ENCODE data around the gene NLRP2B. TPM values are rescaled to one million over a fixed set of nuclear protein-coding genes. Genes with fewer than 3 reads are reported as not detected.
"Not testable (repeated sequence)": the region's sequence is repeated elsewhere in the genome, so short reads cannot be mapped to it uniquely, and the experiment has no call there.

NLRP2B gene
- total RNA-seq (not detected), polyA plus RNA-seq (under 1 TPM in 1 of 3 donors, not detected in 2; 0.03 TPM)
- long read RNA-seq, donor 1, result 0 reads
- long read RNA-seq, donor 2, result 0 reads

GRCh38 chrX:57680160-57680559 lies at the start of gene NLRP2B:
NLRP2B (minus strand) TSS chrX:57680260.
- no peak for TF ChIP-seq CTCF (IDR thresholded peaks at IDR 0.05)

GRCh38 chrX:57725995-57726394 lies 45.9 kb upstream of the NLRP2B start:
- intact Hi-C loops (cut with DNase I); H3K27me3 ChIP-seq (ENCODE audit: insufficient read depth in 3 of 3, low read length in 2 of 3); DNase-seq; H3K36me3 ChIP-seq (ENCODE audit: insufficient read depth in 1 of 2, low read depth in 1 of 2); H3K4me1 ChIP-seq; H3K27ac ChIP-seq; H3K4me3 ChIP-seq; ATAC-seq: not testable (repeated sequence)
- peaks cover 20% of the 10 kb centered on the region for H3K9me3 ChIP-seq
- WGBS, 3 donors, result 84 to 90% (median 86%) methylated on average over 3 of the region's 3 CpGs

More at GRCh38 chrX:57680160-57680559, at the start of gene NLRP2B:
- Histone ChIP-seq H3K27ac (no peak within 1 kb of the TSS), H3K36me3 (ENCODE audit: insufficient read depth in 1 of 2, low read depth in 1 of 2) (no peaks in the 10 kb centered on the region), H3K4me3 (no peak within 1 kb of the TSS), H3K27me3 (ENCODE audit: insufficient read depth in 3 of 3, low read length in 2 of 3) (peaks cover 0 to 2% (median 0%) of the 10 kb centered on the region in 3 donors), H3K9me3 (no peaks in the 10 kb centered on the region), H3K4me1 (no peaks in the 10 kb centered on the region)
- 77 to 80% (median 78%) methylated on average over 6 of the region's 6 CpGs for WGBS, 3 donors
- ATAC-seq (no peak), DNase-seq (no peak)
- intact Hi-C loops (cut with DNase I), result no loop called here

GRCh38 chrX:57681341-57681740 lies 1.3 kb upstream of the NLRP2B start:
- Histone ChIP-seq H3K27me3 (ENCODE audit: insufficient read depth in 3 of 3, low read length in 2 of 3) (peaks cover 0 to 2% (median 0%) of the 10 kb centered on the region in 3 donors), H3K4me1 (no peaks in the 10 kb centered on the region), H3K27ac (no peak overlapping the region), H3K9me3 (no peaks in the 10 kb centered on the region), H3K36me3 (ENCODE audit: insufficient read depth in 1 of 2, low read depth in 1 of 2) (no peaks in the 10 kb centered on the region), H3K4me3 (no peak overlapping the region)
- no peak for TF ChIP-seq CTCF (IDR thresholded peaks at IDR 0.05)
- no peak for DNase-seq
- ATAC-seq, result no peak
- intact Hi-C loops (cut with DNase I), result no loop called here
- 48 to 60% (median 52%) methylated on average over 2 of the region's 2 CpGs for WGBS, 3 donors

GRCh38 chrX:57678686-57679428 lies 1.2 kb downstream of the NLRP2B start:
- DNase-seq (no peak), ATAC-seq (no peak)
- 87 to 97% (median 94%) methylated on average over 32 to 37 of the region's 37 CpGs for WGBS, 3 donors
- intact Hi-C loops (cut with DNase I), result no loop called here
- H3K4me1 ChIP-seq, result no peaks in the 10 kb centered on the region
- H3K4me3 ChIP-seq, result no peak overlapping the region
- TF ChIP-seq CTCF (IDR thresholded peaks at IDR 0.05), result no peak
- H3K27me3 ChIP-seq (ENCODE audit: insufficient read depth in 3 of 3, low read length in 2 of 3), result peaks cover 0 to 2% (median 0%) of the 10 kb centered on the region in 3 donors
- H3K36me3 ChIP-seq (ENCODE audit: insufficient read depth in 1 of 2, low read depth in 1 of 2), result no peaks in the 10 kb centered on the region
- no peak overlapping the region for H3K27ac ChIP-seq
- no peaks in the 10 kb centered on the region for H3K9me3 ChIP-seq

- Histone ChIP-seq H3K36me3 (ENCODE audit: insufficient read depth in 1 of 2, low read depth in 1 of 2) (no peaks in the 10 kb centered on the region), H3K27ac (no peak overlapping the region), H3K27me3 (ENCODE audit: insufficient read depth in 3 of 3, low read length in 2 of 3) (peaks cover 0 to 2% (median 0%) of the 10 kb centered on the region in 3 donors), H3K4me1 (no peaks in the 10 kb centered on the region), H3K4me3 (no peak overlapping the region), H3K9me3 (no peaks in the 10 kb centered on the region)
- intact Hi-C loops (cut with DNase I), result no loop called here
- no peak for ATAC-seq
- WGBS, 3 donors, result 71 to 77% (median 73%) methylated on average over 8 of the region's 8 CpGs
- no peak for DNase-seq
- TF ChIP-seq CTCF (IDR thresholded peaks at IDR 0.05), result no peak
These were observed 2.8 kb downstream of the NLRP2B start for GRCh38 chrX:57677132-57677858.

All from psoas muscle (tissue), 8 donors.